Measurements from ENCODE around the gene PPP1R2. TPM values are rescaled to one million over a fixed set of nuclear protein-coding genes. Genes with fewer than 3 reads are reported as not detected.

PPP1R2 gene
- total and polyA plus RNA-seq, 2 donors (not counting 3 experiments of a cell fraction or from before 2014, with no cell fraction given), result 19.9 to 37.3 TPM

DNA sequence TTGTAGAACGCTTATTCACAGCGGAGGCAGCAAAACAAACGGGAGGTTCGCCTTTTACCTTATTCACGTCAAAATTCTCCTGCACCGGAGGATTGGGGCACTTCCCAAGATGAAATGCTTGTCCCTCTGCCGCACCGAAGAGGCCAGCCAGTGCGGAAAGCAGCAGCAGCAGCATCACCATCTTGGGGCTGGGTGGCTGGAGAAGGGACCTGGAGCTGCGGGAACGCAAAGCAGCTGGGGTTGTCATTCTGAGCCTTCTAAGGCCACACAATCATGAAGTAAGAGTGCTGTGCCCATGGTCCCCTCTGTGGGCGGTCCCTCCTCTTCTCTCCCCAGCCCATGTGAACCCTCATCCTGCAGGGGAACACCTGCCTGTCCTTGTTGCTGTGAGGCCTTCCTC lies 36.2 kb upstream of the PPP1R2 start:
- no TSS peak for BruUV-seq (replicated peaks)
- TF ChIP-seq GATA2 (IDR thresholded peaks at IDR 0.05; ENCODE audit: insufficient read depth, insufficient read length, low read depth, low read length) (no peak), POLR2A (IDR thresholded peaks at IDR 0.05; ENCODE audit: low read depth, low read length) (no peak), EZH2 (IDR thresholded peaks at IDR 0.05; ENCODE audit: borderline replicate concordance, low read depth, low read length, severe bottlenecking) (no peak)
- H3K4me1 ChIP-seq (ENCODE audit: control insufficient read depth, extremely low read depth, insufficient read depth, low read length), result peaks cover 10% of the 10 kb centered on the region
- DNase-seq (ENCODE audit: low read depth, low spot score), result no peak
- dilution Hi-C loops (cut with MboI; ENCODE audit: extremely low pct_ligation_motif_present, low sequenced_read_pairs), result no loop called here
- ChIA-PET POLR2A (no interaction called here), CTCF (interaction anchor here (1.3 kb wide), 1 partner anchor 12 kb away, joined by 4 read pairs; no protein-coding TSS in a partner anchor)
- no peak overlapping the region for H3K27ac ChIP-seq (ENCODE audit: insufficient read depth, low read depth, low read length)
- H3K4me2 ChIP-seq (ENCODE audit: insufficient read depth, low read length), result no peak overlapping the region
- no peak overlapping the region for H3K9ac ChIP-seq (replicated peaks; ENCODE audit: extremely low read depth, insufficient read depth, low read length)
- FAIRE-seq, result no peak
- no peak overlapping the region for H2AFZ ChIP-seq (ENCODE audit: low read depth, low read length)
- H3K27me3 ChIP-seq (ENCODE audit: control insufficient read depth in 2 of 2, insufficient read depth in 2 of 2, low read length in 2 of 2), result peaks cover 0 to 3% of the 10 kb centered on the region in 2 experiments
- no peaks in the 10 kb centered on the region for H3K9me1 ChIP-seq (replicated peaks; ENCODE audit: control insufficient read depth, extremely low read depth, insufficient read depth, low read length)
- intact Hi-C loops (cut with micrococcal nuclease), result no loop called here
- no peaks in the 10 kb centered on the region for H4K20me1 ChIP-seq (replicated peaks; ENCODE audit: control insufficient read depth, extremely low read depth, insufficient read depth, low read length)
- no peak overlapping the region for H3K4me3 ChIP-seq (replicated peaks in 1 of 3; ENCODE audit: insufficient read depth in 1 of 3, low read depth in 1 of 3, low read length in 3 of 3)
- no peaks in the 10 kb centered on the region for H3K79me2 ChIP-seq (ENCODE audit: control insufficient read depth, insufficient read depth, low read length)
- no peaks in the 10 kb centered on the region for H3K9me3 ChIP-seq (replicated peaks; ENCODE audit: control insufficient read depth, insufficient read depth, low read length)
- H3K36me3 ChIP-seq (ENCODE audit: control insufficient read depth in 2 of 2, extremely low read depth in 1 of 2, insufficient read depth in 2 of 2, low read length in 2 of 2), result no peaks in the 10 kb centered on the region

DNA sequence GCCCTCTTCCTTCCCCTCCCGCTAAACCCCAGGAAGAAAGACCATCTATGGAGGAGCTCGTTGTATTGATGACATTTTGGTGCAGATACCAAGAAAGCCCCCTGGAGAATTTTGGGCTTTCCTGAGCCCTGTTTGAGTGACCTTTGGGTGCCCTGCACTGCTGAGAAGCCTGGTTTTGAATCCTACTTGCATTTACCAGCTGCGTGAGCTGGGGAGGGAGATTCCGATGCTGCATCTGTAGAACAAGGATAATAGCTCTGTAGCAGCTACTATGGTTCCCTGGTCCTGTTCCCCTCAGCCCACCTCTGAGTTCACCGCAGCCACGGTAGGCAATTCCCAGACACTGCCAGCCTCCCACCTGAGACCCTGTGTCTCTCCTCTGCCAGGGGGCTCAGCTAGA lies 35.4 kb upstream of the PPP1R2 start:
- TF ChIP-seq POLR2A (IDR thresholded peaks at IDR 0.05; ENCODE audit: low read depth, low read length) (no peak), POLR2AphosphoS5 (IDR thresholded peaks at IDR 0.05; ENCODE audit: insufficient read depth, low read depth, low read length) (no peak), FOS (IDR thresholded peaks at IDR 0.05; ENCODE audit: borderline replicate concordance, insufficient read depth, low read length) (no peak)
- no peak for FAIRE-seq
- H3K79me2 ChIP-seq (ENCODE audit: control insufficient read depth, insufficient read depth, low read length), result no peaks in the 10 kb centered on the region
- intact Hi-C loops (cut with micrococcal nuclease), result no loop called here
- H2AFZ ChIP-seq (ENCODE audit: low read depth, low read length), result no peak overlapping the region
- no peaks in the 10 kb centered on the region for H3K9me1 ChIP-seq (replicated peaks; ENCODE audit: control insufficient read depth, extremely low read depth, insufficient read depth, low read length)
- peaks cover 0 to 5% of the 10 kb centered on the region in 2 experiments for H3K27me3 ChIP-seq (ENCODE audit: control insufficient read depth in 2 of 2, insufficient read depth in 2 of 2, low read length in 2 of 2)
- no peaks in the 10 kb centered on the region for H3K9me3 ChIP-seq (replicated peaks; ENCODE audit: control insufficient read depth, insufficient read depth, low read length)
- H3K36me3 ChIP-seq (ENCODE audit: control insufficient read depth in 2 of 2, extremely low read depth in 1 of 2, insufficient read depth in 2 of 2, low read length in 2 of 2), result no peaks in the 10 kb centered on the region
- H3K9ac ChIP-seq (replicated peaks; ENCODE audit: extremely low read depth, insufficient read depth, low read length), result no peak overlapping the region
- no peaks in the 10 kb centered on the region for H4K20me1 ChIP-seq (replicated peaks; ENCODE audit: control insufficient read depth, extremely low read depth, insufficient read depth, low read length)
- H3K4me3 ChIP-seq (replicated peaks in 1 of 3; ENCODE audit: insufficient read depth in 1 of 3, low read depth in 1 of 3, low read length in 3 of 3), result no peak overlapping the region
- dilution Hi-C loops (cut with MboI; ENCODE audit: extremely low pct_ligation_motif_present, low sequenced_read_pairs), result no loop called here
- peaks cover 3% of the 10 kb centered on the region for H3K4me1 ChIP-seq (ENCODE audit: control insufficient read depth, extremely low read depth, insufficient read depth, low read length)
- ChIA-PET CTCF (interaction anchor here (0.7 to 1.3 kb wide), 2 partner anchors 8 to 11 kb away, joined by 3 to 4 read pairs; no protein-coding TSS in a partner anchor), POLR2A (no interaction called here)
- no peak overlapping the region for H3K4me2 ChIP-seq (ENCODE audit: insufficient read depth, low read length)
- BruUV-seq (replicated peaks), result no TSS peak
- no peak for DNase-seq (ENCODE audit: low read depth, low spot score)
- H3K27ac ChIP-seq (ENCODE audit: insufficient read depth, low read depth, low read length), result no peak overlapping the region
